ENCODE data around the gene PLAU. TPM values are rescaled to one million over a fixed set of nuclear protein-coding genes. Genes with fewer than 3 reads are reported as not detected.

PLAU gene
- polyA plus RNA-seq (ENCODE audit: insufficient read length in 4 of 4), result 10 to 100 TPM; 12.6 to 31.0 (median 19.0) TPM

GRCh38 chr10:73910764-73911552, at the start of gene PLAU:
Gene PLAU, plus strand, starts transcription at chr10:73911132. Its CDS starts 424 bp downstream, at chr10:73911556.
- no peak for DNase-seq (ENCODE audit: low read depth in 4 of 4, low spot score in 2 of 4)

GRCh38 chr10:73862011-73862410, 48.9 kb upstream of the PLAU start:
- no peak for DNase-seq (ENCODE audit: low read depth in 4 of 4, low spot score in 2 of 4)

- DNase-seq (ENCODE audit: low read depth in 4 of 4, low spot score in 2 of 4), result no peak
Measured at GRCh38 chr10:73863039-73863817, 47.7 kb upstream of the PLAU start.

- DNase-seq (ENCODE audit: low read depth in 4 of 4, low spot score in 2 of 4), result no peak
Measured at GRCh38 chr10:73864229-73864628, 46.7 kb upstream of the PLAU start.

- no peak for DNase-seq (ENCODE audit: low read depth in 4 of 4, low spot score in 2 of 4)
Measured at GRCh38 chr10:73865107-73865458, 45.8 kb upstream of the PLAU start.

- no peak for DNase-seq (ENCODE audit: low read depth in 4 of 4, low spot score in 2 of 4)
Measured at GRCh38 chr10:73865459-73866442, 45.2 kb upstream of the PLAU start.

GRCh38 chr10:73866621-73867020, 44.3 kb upstream of the PLAU start:
- no peak for DNase-seq (ENCODE audit: low read depth in 4 of 4, low spot score in 2 of 4)

- DNase-seq (ENCODE audit: low read depth in 4 of 4, low spot score in 2 of 4), result no peak
Measured at GRCh38 chr10:73867126-73867807, 43.7 kb upstream of the PLAU start.

- no peak for DNase-seq (ENCODE audit: low read depth in 4 of 4, low spot score in 2 of 4)
Measured at GRCh38 chr10:73867871-73868631, 42.9 kb upstream of the PLAU start.

- no peak for DNase-seq (ENCODE audit: low read depth in 4 of 4, low spot score in 2 of 4)
Measured at GRCh38 chr10:73868655-73869195, 42.2 kb upstream of the PLAU start.

GRCh38 chr10:73871295-73872189, 39.4 kb upstream of the PLAU start:
- DNase-seq (ENCODE audit: low read depth in 4 of 4, low spot score in 2 of 4), result no peak

GRCh38 chr10:73872190-73872710, 38.7 kb upstream of the PLAU start:
- DNase-seq (ENCODE audit: low read depth in 4 of 4, low spot score in 2 of 4), result no peak

- no peak for DNase-seq (ENCODE audit: low read depth in 4 of 4, low spot score in 2 of 4)
Measured at GRCh38 chr10:73873142-73873837, 37.6 kb upstream of the PLAU start.

- DNase-seq (ENCODE audit: low read depth in 4 of 4, low spot score in 2 of 4), result no peak
Measured at GRCh38 chr10:73873838-73874215, 37.1 kb upstream of the PLAU start.

- DNase-seq (ENCODE audit: low read depth in 4 of 4, low spot score in 2 of 4), result peak in 2 of 4 donors; percentile 41 to 60
Measured at GRCh38 chr10:73874267-73875138, 36.4 kb upstream of the PLAU start, which contains the start of gene CAMK2G. Gene CAMK2G, minus strand, starts transcription at chr10:73874555. Its CDS starts 94 bp downstream, at chr10:73874461.

- no peak for DNase-seq (ENCODE audit: low read depth in 4 of 4, low spot score in 2 of 4)
Measured at GRCh38 chr10:73875139-73875475, 35.8 kb upstream of the PLAU start.
